K562 (cell line): Measurements from ENCODE around the gene MET. TPM values are rescaled to one million over a fixed set of nuclear protein-coding genes. Genes with fewer than 3 reads are reported as not detected.

Experiments used
- ATAC-seq: fragments of 200-7000 bp; cut with Tn5 transposase; 3 replicates; pipeline ENCODE4 v1.9.1; 2020; ENCODE audit warnings: moderate library complexity
- BruUV-seq: library from RNA; stranded (reverse); fragments of 400-500 nt; replicated peaks from 2 replicates; lab custom pipeline; 2021; lab: Mats Ljungman, UMichigan
- CTCF ChIA-PET: fragments of 300-600 bp; formaldehyde crosslinking; extraction: SDS; loops from one replicate; lab custom pipeline; 2021; ENCODE audit warnings: low intra/inter-chr PET ratio; lab: Yijun Ruan, JAX
- POLR2A ChIA-PET: fragments of 300-600, 350-650 bp; sonication (Branson Sonifier 250); formaldehyde crosslinking; extraction: SDS; loops from one replicate; lab custom pipeline; 2021; ENCODE audit warnings: antibody characterized with exemption, inconsistent platforms; lab: Yijun Ruan, JAX
- DNase-seq, 4 experiments: peaks; one replicate each; pipeline versions ENCODE4 v3.0.0 to v3.0.0-alpha.2; 2011 to 2018; ENCODE audit warnings: low spot score in 3 of 4, mixed read lengths in 3 of 4; ENCODE audit errors: extremely low read depth in 1 of 4
- FAIRE-seq: peaks from 2 replicates; lab custom pipeline; 2011; peaks lifted over from hg19 to GRCh38; lab: Jason Lieb, UNC
- H2AFZ ChIP-seq: 2 replicates; pipeline ENCODE4 v1.6.0; 2011; ENCODE audit warnings: low read depth, low read length, control low read depth, inconsistent platforms
- H3K27ac ChIP-seq: fragments of 200-600 bp; 3 replicates; pipeline ENCODE4 v1.8.0; 2011; ENCODE audit warnings: low read depth, mild to moderate bottlenecking, control low read depth, inconsistent platforms, low read length, moderate library complexity, mixed read lengths; ENCODE audit errors: extremely low read depth
- H3K27me3 ChIP-seq, 2 experiments: fragments of 300-600 bp in 1 of 2; 2 replicates in 1 of 2; 3 replicates in 1 of 2; pipeline versions ENCODE4 v1.6.0 to v1.8.0; 2011; ENCODE audit warnings: inconsistent platforms in 2 of 2, low read length in 2 of 2, mild to moderate bottlenecking in 1 of 2, mixed read lengths in 1 of 2, moderate library complexity in 1 of 2; ENCODE audit not compliant: control insufficient read depth in 2 of 2, insufficient read depth in 2 of 2
- H3K36me3 ChIP-seq: fragments of 300-600 bp; 3 replicates; pipeline ENCODE4 v1.8.0; 2011; ENCODE audit warnings: mild to moderate bottlenecking, low read length, inconsistent platforms; ENCODE audit not compliant: control insufficient read depth, insufficient read depth
- H3K4me1 ChIP-seq, 2 experiments: fragments of 200-600 bp in 1 of 2; replicated peaks in 1 of 2; 2 replicates in 1 of 2; 3 replicates in 1 of 2; pipeline versions ENCODE4 v1.5.1 to v1.8.0; 2011; ENCODE audit warnings: inconsistent platforms in 2 of 2, low read length in 2 of 2, mild to moderate bottlenecking in 1 of 2, mixed read lengths in 1 of 2, moderate library complexity in 1 of 2; ENCODE audit not compliant: control insufficient read depth in 2 of 2, insufficient read depth in 2 of 2
- H3K4me2 ChIP-seq: 2 replicates; pipeline ENCODE4 v1.6.1; 2011; ENCODE audit warnings: low read length, control low read depth, inconsistent platforms, mixed read lengths; ENCODE audit not compliant: insufficient read depth
- H3K4me3 ChIP-seq: fragments of 200-600 bp; sonication (generic), shearing (Covaris generic); 2 replicates; pipeline ENCODE4 v1.5.1; 2016; ENCODE audit warnings: control low read depth, inconsistent platforms
- H3K79me2 ChIP-seq: fragments of 200-600 bp; 3 replicates; pipeline ENCODE4 v1.8.0; 2011; ENCODE audit warnings: low read length, inconsistent platforms; ENCODE audit not compliant: control insufficient read depth, insufficient read depth
- H3K9ac ChIP-seq, 2 experiments: 2 replicates each; pipeline versions ENCODE4 v1.6.0 to v1.6.1; 2011; ENCODE audit warnings: low read depth in 2 of 2, low read length in 2 of 2, control low read depth in 1 of 2, inconsistent platforms in 1 of 2, mild to moderate bottlenecking in 1 of 2, mixed read lengths in 1 of 2; ENCODE audit not compliant: insufficient read depth in 1 of 2
- H3K9me1 ChIP-seq: one replicate; pipeline ENCODE4 v1.6.0; 2011; ENCODE audit warnings: inconsistent platforms, mild to moderate bottlenecking, low read length, moderate library complexity; ENCODE audit not compliant: control insufficient read depth, insufficient read depth
- H3K9me3 ChIP-seq: replicated peaks from 2 replicates; pipeline ENCODE4 v1.5.1; 2011; ENCODE audit warnings: low read depth, low read length, inconsistent platforms; ENCODE audit not compliant: control insufficient read depth, insufficient read depth
- H4K20me1 ChIP-seq: replicated peaks from 2 replicates; pipeline ENCODE4 v1.6.1; 2011; ENCODE audit warnings: low read length, inconsistent platforms, mixed read lengths; ENCODE audit not compliant: control insufficient read depth, insufficient read depth
- CEBPB ChIP-seq: fragments of 450-650 bp; IDR thresholded peaks from 2 replicates; pipeline ENCODE4 v1.6.1; 2016; ENCODE audit warnings: missing genetic modification characterization, missing compliant biosample characterization
- CEBPG ChIP-seq, 3 experiments: fragments of 200-800 bp in 1 of 3; sonication (Bioruptor generic) in 1 of 3; sonication (generic) in 1 of 3; formaldehyde crosslinking in 1 of 3; IDR thresholded peaks in 2 of 3; conservative IDR thresholded peaks in 1 of 3; 2 replicates each; pipeline versions ENCODE4 v1.6.1 to v1.8.0; 2016 to 2022; ENCODE audit warnings: missing compliant biosample characterization in 2 of 3, missing genetic modification characterization in 2 of 3, mild to moderate bottlenecking in 1 of 3, missing genetic modification reagents in 1 of 3
- GTF2E2 ChIP-seq: fragments of 200-800 bp; sonication (Bioruptor generic); IDR thresholded peaks from 2 replicates; pipeline ENCODE4 v1.6.1; 2016; ENCODE audit warnings: missing genetic modification characterization, missing compliant biosample characterization
- WGBS: fragments of 100-300 bp; shearing (Covaris generic); methylation state at CpG from one replicate; pipeline ENCODE4 v1.1.6; 2016; ENCODE audit warnings: low coverage, mixed read lengths; ENCODE audit not compliant: insufficient coverage; ENCODE audit errors: missing lambda C conversion rate; 5-methylcytosine and 5-hydroxymethylcytosine counted together
- in situ Hi-C: fragments of 300-500 bp; cut with MboI; formaldehyde crosslinking; loops from 4 replicates; pipeline ENCODE4 v1.15.0; 2018; ENCODE audit warnings: inconsistent platforms, mixed read lengths
- intact Hi-C: fragments of 100-400 bp; cut with micrococcal nuclease; formaldehyde crosslinking; loops from 2 replicates; pipeline ENCODE4 v1.14.2; 2022
- polyA plus RNA-seq, 8 experiments: library from polyadenylated mRNA; depleted of rRNA in 4 of 8; stranded (reverse) in 5 of 8; unstranded in 3 of 8; fragments of >200 nt; fragmentation: Nextera tagmentation in 2 of 8; fragmentation: Illumina TruSeq in 1 of 8; extraction: Ambion mirVana in 2 of 8; extraction: Trizol in 1 of 8; gene quantifications; 2 replicates each; pipeline versions ENCODE4 v1.2.1 to v1.2.3, GENCODE V29; 2011 to 2014; ENCODE audit warnings: inconsistent platforms in 1 of 8, missing spikeins in 1 of 8
- total RNA-seq, 7 experiments: library from RNA; depleted of rRNA in 6 of 7; stranded (reverse); fragments of >200 nt in 6 of 7; fragmentation: Illumina TruSeq in 2 of 7; extraction: Trizol in 2 of 7; gene quantifications; 2 replicates each; pipeline versions ENCODE4 v1.2.1 to v1.2.3, GENCODE V29; 2011 to 2021; ENCODE audit warnings: low replicate concordance in 1 of 7

MET gene
- total and polyA plus RNA-seq, 9 of the 15 experiments (the other 6 are each of a cell fraction or from before 2014, with no cell fraction given), result 0.84 to 2.4 (median 1.1) TPM

DNA sequence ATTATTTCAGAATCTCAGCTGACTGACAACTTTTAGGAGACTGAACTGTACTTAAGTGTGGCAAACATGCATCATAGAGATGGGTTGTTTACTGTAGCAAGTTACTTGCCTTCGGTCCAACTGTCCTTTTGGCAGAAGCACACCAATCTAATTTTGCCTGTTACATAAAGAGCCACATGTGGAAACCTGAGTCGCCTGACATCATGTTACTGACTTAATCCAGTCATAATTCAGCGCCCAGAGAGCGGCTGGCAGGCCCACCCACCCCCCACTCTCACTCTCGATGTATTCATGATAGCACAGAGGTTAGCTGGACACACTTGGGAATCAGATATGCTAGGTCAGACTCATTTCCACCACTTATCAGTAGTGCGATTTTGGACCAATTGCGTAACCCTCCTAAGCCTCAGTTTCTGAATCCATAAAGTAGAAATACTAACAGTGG is 133.1 kb downstream of the MET start:
- no peak overlapping the region for H3K27ac ChIP-seq
- FAIRE-seq (no peak), DNase-seq (no peak), ATAC-seq (no peak)
- no peak overlapping the region for H3K4me3 ChIP-seq
- no TSS peak for BruUV-seq
- no peaks in the 10 kb centered on the region for H3K9me1 ChIP-seq
- no peaks in the 10 kb centered on the region for H3K9me3 ChIP-seq
- H3K9ac ChIP-seq, result no peak overlapping the region
- H2AFZ ChIP-seq, result no peak overlapping the region
- no peaks in the 10 kb centered on the region for H3K36me3 ChIP-seq
- ChIA-PET POLR2A (no interaction called here), CTCF (no interaction called here)
- no peaks in the 10 kb centered on the region; the same call in 1 of the 2 replicates for H4K20me1 ChIP-seq
- no peaks in the 10 kb centered on the region for H3K79me2 ChIP-seq
- WGBS, result 2% methylated on average over 7 of the region's 7 CpGs
- TF ChIP-seq CEBPB (tag) (peak; percentile 92), GTF2E2 (tag) (no peak), CEBPG (CRISPR knock-in tag; IDR thresholded peaks at IDR 0.05) (no peak), CEBPG (tag; conservative IDR thresholded peaks at IDR 0.05 in 1 of 2, IDR thresholded peaks at IDR 0.05 in 1 of 2) (peak; percentile 76 to 96)
- intact Hi-C loops (no loop called here), in situ Hi-C loops (no loop called here)
- no peak overlapping the region for H3K4me2 ChIP-seq
- H3K4me1 ChIP-seq, result no peaks in the 10 kb centered on the region
- peaks cover 4 to 17% of the 10 kb centered on the region in 2 experiments; a peak in 4 of 5 replicates for H3K27me3 ChIP-seq
